Activated CD4-positive, alpha-beta memory T cell treated with anti-CD3 and anti-CD28 coated beads for 36 hours (primary cell): ENCODE data around the gene CLPTM1L. TPM values are rescaled to one million over a fixed set of nuclear protein-coding genes. Genes with fewer than 3 reads are reported as not detected.
"Not testable (repeated sequence)": the region's sequence is repeated elsewhere in the genome, so short reads cannot be mapped to it uniquely, and the experiment has no call there.

Experiments used
- CTCF ChIA-PET: fragments of 350-600 bp; sonication (Branson Sonifier 250); formaldehyde crosslinking; loops from one replicate; lab custom pipeline; 2021; ENCODE audit warnings: antibody characterized with exemption, inconsistent platforms; lab: Charles Lee
- POLR2A ChIA-PET: fragments of 350-600 bp; sonication (Branson Sonifier 250); formaldehyde crosslinking; loops from one replicate; lab custom pipeline; 2021; ENCODE audit warnings: antibody characterized with exemption; lab: Charles Lee
- DNase-seq: peaks from one replicate; pipeline ENCODE4 v3.0.0-alpha.2; 2020
- H3K27ac Mint-ChIP-seq: one replicate; pipeline ENCODE4 v1.8.0; 2021; ENCODE audit warnings: mixed read lengths
- H3K27me3 Mint-ChIP-seq: one replicate; pipeline ENCODE4 v1.8.0; 2021; ENCODE audit warnings: mixed read lengths
- H3K36me3 Mint-ChIP-seq: one replicate; pipeline ENCODE4 v1.8.0; 2021; ENCODE audit warnings: mixed read lengths
- H3K4me1 Mint-ChIP-seq: one replicate; pipeline ENCODE4 v1.8.0; 2021; ENCODE audit warnings: low read depth, mixed read lengths
- H3K4me3 Mint-ChIP-seq: one replicate; pipeline ENCODE4 v1.8.0; 2021; ENCODE audit warnings: mild to moderate bottlenecking, mixed read lengths
- H3K9me3 Mint-ChIP-seq: one replicate; pipeline ENCODE4 v1.8.0; 2021; ENCODE audit warnings: mixed read lengths
- intact Hi-C: fragments of 100-400 bp; cut with micrococcal nuclease; formaldehyde crosslinking; loops from one replicate; pipeline ENCODE4 v1.15.1; 2023
- total RNA-seq, 2 experiments: library from RNA; stranded (reverse); gene quantifications; one replicate each; pipeline ENCODE4 v1.2.3, GENCODE V29; 2021

CLPTM1L gene
- total RNA-seq, 2 experiments from 2014 or later: 70.1 to 72.9 TPM

- ChIA-PET POLR2A (no interaction called here), CTCF (interaction anchor here (1.2 kb wide), 1 partner anchor 10 kb away, joined by 3 read pairs; no protein-coding TSS in a partner anchor)
- no peak for DNase-seq
- Mint-ChIP-seq H3K27me3 (no peaks in the 10 kb centered on the region), H3K4me1 (peaks cover 5% of the 10 kb centered on the region), H3K4me3 (no peak overlapping the region), H3K36me3 (no peaks in the 10 kb centered on the region), H3K9me3 (peaks cover 1% of the 10 kb centered on the region), H3K27ac (no peak overlapping the region)
- intact Hi-C loops: loop anchor here (10.0 kb wide), 1 partner anchor 48 kb away; the partner anchor contains the start of gene CLPTM1L
These were observed 47.7 kb downstream of the CLPTM1L start for GRCh38 chr5:1297243-1297642.

GRCh38 chr5:1295650-1296037 is 49.3 kb downstream of the CLPTM1L start:
- intact Hi-C loops: loop anchor here (10.0 kb wide), 1 partner anchor 49 kb away; the partner anchor contains the start of gene CLPTM1L
- H3K27me3 Mint-ChIP-seq: no peaks in the 10 kb centered on the region
- peaks cover 5% of the 10 kb centered on the region for H3K4me1 Mint-ChIP-seq
- H3K9me3 Mint-ChIP-seq: no peaks in the 10 kb centered on the region
- no peaks in the 10 kb centered on the region for H3K36me3 Mint-ChIP-seq
- H3K4me3 Mint-ChIP-seq: peak overlapping the region; percentile 49
- no peak for DNase-seq
- ChIA-PET CTCF (no interaction called here), POLR2A (interaction anchor here (0.6 to 1.5 kb wide), 3 partner anchors 20 to 49 kb away, joined by 3 to 6 read pairs (median 5); partner anchors contain the start of gene CLPTM1L)
- no peak overlapping the region for H3K27ac Mint-ChIP-seq

- H3K4me3 Mint-ChIP-seq: peak within 1 kb of the TSS; percentile 49
- DNase-seq: peak; percentile 83
- peaks cover 5% of the 10 kb centered on the region for H3K4me1 Mint-ChIP-seq
- intact Hi-C loops: loop anchor here (10.0 kb wide), 1 partner anchor 50 kb away; the partner anchor contains the start of gene CLPTM1L
- H3K36me3 Mint-ChIP-seq: no peaks in the 10 kb centered on the region
- no peak within 1 kb of the TSS for H3K27ac Mint-ChIP-seq
- no peaks in the 10 kb centered on the region for H3K27me3 Mint-ChIP-seq
- H3K9me3 Mint-ChIP-seq: no peaks in the 10 kb centered on the region
- CTCF ChIA-PET: interaction anchor here (1.0 kb wide), 1 partner anchor 126 kb away, joined by 3 read pairs; no protein-coding TSS in a partner anchor
- POLR2A ChIA-PET: interaction anchor here (0.6 to 1.5 kb wide), 3 partner anchors 21 to 50 kb away, joined by 3 to 6 read pairs (median 5); partner anchors contain the start of gene CLPTM1L
These were observed 49.9 kb downstream of the CLPTM1L start, which contains the start of gene TERT for GRCh38 chr5:1294835-1295649. TSS of gene TERT (minus strand) at chr5:1295068. CDS start at chr5:1294989, 79 bp downstream.

GRCh38 chr5:1294206-1294834 is 50.6 kb downstream of the CLPTM1L start:
- H3K4me1 Mint-ChIP-seq: peaks cover 5% of the 10 kb centered on the region
- POLR2A ChIA-PET: interaction anchor here (1.4 to 1.5 kb wide), 2 partner anchors 21 to 50 kb away, joined by 5 to 6 read pairs; partner anchors contain the start of gene CLPTM1L
- no peaks in the 10 kb centered on the region for H3K27me3 Mint-ChIP-seq
- CTCF ChIA-PET: interaction anchor here (1.0 kb wide), 1 partner anchor 125 kb away, joined by 3 read pairs; no protein-coding TSS in a partner anchor
- no peaks in the 10 kb centered on the region for H3K9me3 Mint-ChIP-seq
- intact Hi-C loops: loop anchor here (10.0 kb wide), 1 partner anchor 50 kb away; the partner anchor contains the start of gene CLPTM1L
- H3K36me3 Mint-ChIP-seq: no peaks in the 10 kb centered on the region
- no peak for DNase-seq
- no peak overlapping the region for H3K27ac Mint-ChIP-seq
- H3K4me3 Mint-ChIP-seq: peak overlapping the region; percentile 23

- no peak for DNase-seq
- Mint-ChIP-seq H3K4me3 (peak overlapping the region; percentile 48), H3K9me3 (no peaks in the 10 kb centered on the region), H3K27ac (no peak overlapping the region), H3K4me1 (peaks cover 5% of the 10 kb centered on the region), H3K36me3 (no peaks in the 10 kb centered on the region), H3K27me3 (no peaks in the 10 kb centered on the region)
- intact Hi-C loops: loop anchor here (10.0 kb wide), 1 partner anchor 51 kb away; the partner anchor contains the start of gene CLPTM1L
- ChIA-PET POLR2A (interaction anchor here (1.5 kb wide), 1 partner anchor 51 kb away, joined by 5 read pairs; the partner anchor contains the start of gene CLPTM1L), CTCF (interaction anchor here (1.0 kb wide), 1 partner anchor 124 kb away, joined by 3 read pairs; no protein-coding TSS in a partner anchor)
These were observed 51.3 kb downstream of the CLPTM1L start for GRCh38 chr5:1293416-1294205.

- no peak for DNase-seq
- peaks cover 5% of the 10 kb centered on the region for H3K4me1 Mint-ChIP-seq
- intact Hi-C loops: loop anchor here (10.0 kb wide), 1 partner anchor 52 kb away; the partner anchor contains the start of gene CLPTM1L
- CTCF ChIA-PET: no interaction called here
- no peaks in the 10 kb centered on the region for H3K36me3 Mint-ChIP-seq
- POLR2A ChIA-PET: interaction anchor here (0.6 kb wide), 1 partner anchor 25 kb away, joined by 3 read pairs; no protein-coding TSS in a partner anchor
- peaks cover 5% of the 10 kb centered on the region for H3K9me3 Mint-ChIP-seq
- no peak overlapping the region for H3K4me3 Mint-ChIP-seq
- H3K27ac Mint-ChIP-seq: no peak overlapping the region
- no peaks in the 10 kb centered on the region for H3K27me3 Mint-ChIP-seq
These were observed 52.0 kb downstream of the CLPTM1L start for GRCh38 chr5:1292846-1293415.

- no peak for DNase-seq
- ChIA-PET CTCF (no interaction called here), POLR2A (interaction anchor here (0.6 kb wide), 1 partner anchor 25 kb away, joined by 3 read pairs; no protein-coding TSS in a partner anchor)
- no peaks in the 10 kb centered on the region for H3K27me3 Mint-ChIP-seq
- intact Hi-C loops: loop anchor here (10.0 kb wide), 1 partner anchor 53 kb away; the partner anchor contains the start of gene CLPTM1L
- no peak overlapping the region for H3K4me3 Mint-ChIP-seq
- H3K9me3 Mint-ChIP-seq: peaks cover 5% of the 10 kb centered on the region
- H3K36me3 Mint-ChIP-seq: no peaks in the 10 kb centered on the region
- H3K27ac Mint-ChIP-seq: no peak overlapping the region
- H3K4me1 Mint-ChIP-seq: peaks cover 5% of the 10 kb centered on the region
These were observed 52.8 kb downstream of the CLPTM1L start for GRCh38 chr5:1292139-1292538.

- no peak for DNase-seq
- POLR2A ChIA-PET: no interaction called here
These were observed 53.3 kb downstream of the CLPTM1L start for GRCh38 chr5:1291611-1292080.

GRCh38 chr5:1290956-1291355 is 53.9 kb downstream of the CLPTM1L start:
- H3K27ac Mint-ChIP-seq, H3K4me3 Mint-ChIP-seq, POLR2A ChIA-PET, H3K9me3 Mint-ChIP-seq, H3K27me3 Mint-ChIP-seq, H3K36me3 Mint-ChIP-seq, CTCF ChIA-PET, DNase-seq, H3K4me1 Mint-ChIP-seq: not testable (repeated sequence)
- intact Hi-C loops: loop anchor here (10.0 kb wide), 1 partner anchor 54 kb away; the partner anchor contains the start of gene CLPTM1L

More at GRCh38 chr5:1291611-1292080, 53.3 kb downstream of the CLPTM1L start:
- CTCF ChIA-PET: no interaction called here
- H3K27ac Mint-ChIP-seq: no peak overlapping the region
- peaks cover 5% of the 10 kb centered on the region for H3K9me3 Mint-ChIP-seq
- intact Hi-C loops: loop anchor here (10.0 kb wide), 1 partner anchor 53 kb away; the partner anchor contains the start of gene CLPTM1L
- no peaks in the 10 kb centered on the region for H3K27me3 Mint-ChIP-seq
- H3K4me1 Mint-ChIP-seq: peaks cover 5% of the 10 kb centered on the region
- no peaks in the 10 kb centered on the region for H3K36me3 Mint-ChIP-seq
- no peak overlapping the region for H3K4me3 Mint-ChIP-seq

- POLR2A ChIA-PET, H3K27ac Mint-ChIP-seq, DNase-seq, intact Hi-C loops, H3K36me3 Mint-ChIP-seq, H3K27me3 Mint-ChIP-seq, H3K4me3 Mint-ChIP-seq, H3K9me3 Mint-ChIP-seq, H3K4me1 Mint-ChIP-seq, CTCF ChIA-PET: not testable (repeated sequence)
These were observed 55.3 kb downstream of the CLPTM1L start for GRCh38 chr5:1289559-1289958.
